Measurements from ENCODE around the gene COL4A4. TPM values are rescaled to one million over a fixed set of nuclear protein-coding genes. Genes with fewer than 3 reads are reported as not detected.
A peak's percentile ranks its signal among the peaks of the same experiment; 100 is the strongest.

The COL4A4 gene
- total and polyA plus RNA-seq, 2 donors (not counting 1 experiment from before 2014, with no cell fraction given), result 0.17 to 0.76 TPM

DNA sequence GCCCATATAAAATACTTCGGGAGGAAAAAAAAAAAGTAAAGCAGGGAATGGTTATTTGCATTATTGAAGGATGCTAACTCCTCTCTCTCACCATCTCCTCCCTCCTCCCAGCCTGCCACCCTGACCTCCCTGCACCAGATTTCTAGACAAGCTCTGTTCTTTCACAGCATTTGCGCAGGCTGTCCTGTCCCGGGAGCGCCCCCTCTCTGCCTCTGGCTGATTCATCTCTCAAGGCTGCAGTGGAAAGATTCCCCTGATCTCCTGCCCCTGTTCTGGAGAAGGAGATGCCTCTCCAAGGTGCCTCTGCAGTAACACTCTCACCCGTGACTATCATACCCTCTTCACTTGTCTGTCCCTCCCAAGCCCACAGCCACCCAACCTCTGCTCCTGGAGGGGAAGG is 38.5 kb downstream of the COL4A4 start:
- no peak overlapping the region for H2AFZ ChIP-seq (ENCODE audit: low read length)
- H3K27me3 ChIP-seq (ENCODE audit: control insufficient read depth, insufficient read depth, low read length), result peaks cover 2% of the 10 kb centered on the region
- no peak overlapping the region for H3K4me2 ChIP-seq (ENCODE audit: extremely low read depth, insufficient read depth, low read length)
- H4K20me1 ChIP-seq (ENCODE audit: control insufficient read depth, extremely low read depth, insufficient read depth, low read length), result no peaks in the 10 kb centered on the region
- H3K9me3 ChIP-seq (ENCODE audit: control insufficient read depth, insufficient read depth, low read depth, low read length), result no peaks in the 10 kb centered on the region
- H3K4me1 ChIP-seq (ENCODE audit: control insufficient read depth, extremely low read depth, insufficient read depth, low read length), result no peaks in the 10 kb centered on the region
- no peak overlapping the region for H3K27ac ChIP-seq (ENCODE audit: insufficient read depth, low read length)
- H3K79me2 ChIP-seq (ENCODE audit: control insufficient read depth, insufficient read depth, low read length), result no peaks in the 10 kb centered on the region
- no peaks in the 10 kb centered on the region for H3K36me3 ChIP-seq (ENCODE audit: control insufficient read depth, insufficient read depth, low read length)
- H3K4me3 ChIP-seq (replicated peaks in 1 of 4; ENCODE audit: control extremely low read depth in 1 of 4, insufficient read depth in 1 of 4, low read depth in 3 of 4, low read length in 4 of 4), result no peak overlapping the region
- TF ChIP-seq EZH2 (IDR thresholded peaks at IDR 0.05; ENCODE audit: low read length, missing control alignments), result no peak
- TF ChIP-seq, protein P1, sequence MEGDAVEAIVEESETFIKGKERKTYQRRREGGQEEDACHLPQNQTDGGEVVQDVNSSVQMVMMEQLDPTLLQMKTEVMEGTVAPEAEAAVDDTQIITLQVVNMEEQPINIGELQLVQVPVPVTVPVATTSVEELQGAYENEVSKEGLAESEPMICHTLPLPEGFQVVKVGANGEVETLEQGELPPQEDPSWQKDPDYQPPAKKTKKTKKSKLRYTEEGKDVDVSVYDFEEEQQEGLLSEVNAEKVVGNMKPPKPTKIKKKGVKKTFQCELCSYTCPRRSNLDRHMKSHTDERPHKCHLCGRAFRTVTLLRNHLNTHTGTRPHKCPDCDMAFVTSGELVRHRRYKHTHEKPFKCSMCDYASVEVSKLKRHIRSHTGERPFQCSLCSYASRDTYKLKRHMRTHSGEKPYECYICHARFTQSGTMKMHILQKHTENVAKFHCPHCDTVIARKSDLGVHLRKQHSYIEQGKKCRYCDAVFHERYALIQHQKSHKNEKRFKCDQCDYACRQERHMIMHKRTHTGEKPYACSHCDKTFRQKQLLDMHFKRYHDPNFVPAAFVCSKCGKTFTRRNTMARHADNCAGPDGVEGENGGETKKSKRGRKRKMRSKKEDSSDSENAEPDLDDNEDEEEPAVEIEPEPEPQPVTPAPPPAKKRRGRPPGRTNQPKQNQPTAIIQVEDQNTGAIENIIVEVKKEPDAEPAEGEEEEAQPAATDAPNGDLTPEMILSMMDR (conservative IDR thresholded peaks at IDR 0.05 in 1 of 2, IDR thresholded peaks at IDR 0.05 in 1 of 2; ENCODE audit: low read depth in 1 of 2, low read length in 2 of 2), result peak in 1 of 2 donors; percentile 40
- no peak overlapping the region for H3K9ac ChIP-seq (ENCODE audit: insufficient read depth, low read length)
- no peak for DNase-seq (ENCODE audit: low read depth in 2 of 2)

- no peak overlapping the region for H3K4me3 ChIP-seq (replicated peaks in 1 of 4; ENCODE audit: control extremely low read depth in 1 of 4, insufficient read depth in 1 of 4, low read depth in 3 of 4, low read length in 4 of 4)
- H4K20me1 ChIP-seq (ENCODE audit: control insufficient read depth, extremely low read depth, insufficient read depth, low read length), result no peaks in the 10 kb centered on the region
- no peaks in the 10 kb centered on the region for H3K36me3 ChIP-seq (ENCODE audit: control insufficient read depth, insufficient read depth, low read length)
- no peak overlapping the region for H3K4me2 ChIP-seq (ENCODE audit: extremely low read depth, insufficient read depth, low read length)
- no peak for TF ChIP-seq EZH2 (IDR thresholded peaks at IDR 0.05; ENCODE audit: low read length, missing control alignments)
- TF ChIP-seq, protein P1 (conservative IDR thresholded peaks at IDR 0.05 in 1 of 2, IDR thresholded peaks at IDR 0.05 in 1 of 2; ENCODE audit: low read depth in 1 of 2, low read length in 2 of 2), result no peak
- no peaks in the 10 kb centered on the region for H3K79me2 ChIP-seq (ENCODE audit: control insufficient read depth, insufficient read depth, low read length)
- peaks cover 2% of the 10 kb centered on the region for H3K27me3 ChIP-seq (ENCODE audit: control insufficient read depth, insufficient read depth, low read length)
- no peaks in the 10 kb centered on the region for H3K4me1 ChIP-seq (ENCODE audit: control insufficient read depth, extremely low read depth, insufficient read depth, low read length)
- no peak overlapping the region for H3K9ac ChIP-seq (ENCODE audit: insufficient read depth, low read length)
- DNase-seq (ENCODE audit: low read depth in 2 of 2), result no peak
- H3K9me3 ChIP-seq (ENCODE audit: control insufficient read depth, insufficient read depth, low read depth, low read length), result no peaks in the 10 kb centered on the region
- H2AFZ ChIP-seq (ENCODE audit: low read length), result no peak overlapping the region
- H3K27ac ChIP-seq (ENCODE audit: insufficient read depth, low read length), result no peak overlapping the region
Observed at GRCh38 chr2:227124811-227125210, 39.2 kb downstream of the COL4A4 start.

DNA sequence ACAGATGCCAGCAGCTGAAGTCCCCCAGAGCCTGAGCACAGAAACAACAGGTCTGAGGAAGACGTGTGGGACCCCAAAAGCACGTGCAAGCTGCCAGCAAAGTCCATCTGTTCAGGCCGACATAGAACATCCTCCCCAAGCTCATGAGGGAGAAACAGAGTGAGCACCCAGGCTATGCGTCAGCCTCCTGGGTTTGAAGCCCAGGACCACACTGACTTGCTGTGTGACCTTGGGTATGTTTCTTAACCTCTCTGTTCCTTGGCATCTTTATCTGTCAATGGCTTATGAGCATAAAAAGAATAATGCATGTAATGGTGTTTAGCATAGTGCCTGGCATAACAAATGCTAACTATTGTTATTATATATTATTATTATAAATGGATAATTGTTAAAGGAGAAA is 40.3 kb downstream of the COL4A4 start:
- H2AFZ ChIP-seq (ENCODE audit: low read length), result no peak overlapping the region
- no peaks in the 10 kb centered on the region for H3K4me1 ChIP-seq (ENCODE audit: control insufficient read depth, extremely low read depth, insufficient read depth, low read length)
- no peaks in the 10 kb centered on the region for H3K9me3 ChIP-seq (ENCODE audit: control insufficient read depth, insufficient read depth, low read depth, low read length)
- H3K36me3 ChIP-seq (ENCODE audit: control insufficient read depth, insufficient read depth, low read length), result no peaks in the 10 kb centered on the region
- H4K20me1 ChIP-seq (ENCODE audit: control insufficient read depth, extremely low read depth, insufficient read depth, low read length), result no peaks in the 10 kb centered on the region
- no peak overlapping the region for H3K4me2 ChIP-seq (ENCODE audit: extremely low read depth, insufficient read depth, low read length)
- DNase-seq (ENCODE audit: low read depth in 2 of 2), result no peak
- no peaks in the 10 kb centered on the region for H3K79me2 ChIP-seq (ENCODE audit: control insufficient read depth, insufficient read depth, low read length)
- no peak overlapping the region for H3K9ac ChIP-seq (ENCODE audit: insufficient read depth, low read length)
- TF ChIP-seq EZH2 (IDR thresholded peaks at IDR 0.05; ENCODE audit: low read length, missing control alignments), result no peak
- TF ChIP-seq, protein P1 (conservative IDR thresholded peaks at IDR 0.05 in 1 of 2, IDR thresholded peaks at IDR 0.05 in 1 of 2; ENCODE audit: low read depth in 1 of 2, low read length in 2 of 2), result no peak
- H3K27me3 ChIP-seq (ENCODE audit: control insufficient read depth, insufficient read depth, low read length), result peaks cover 2% of the 10 kb centered on the region
- H3K4me3 ChIP-seq (replicated peaks in 1 of 4; ENCODE audit: control extremely low read depth in 1 of 4, insufficient read depth in 1 of 4, low read depth in 3 of 4, low read length in 4 of 4), result no peak overlapping the region
- no peak overlapping the region for H3K27ac ChIP-seq (ENCODE audit: insufficient read depth, low read length)
